ENCODE results near the gene LYRM9.
"Not testable (repeated sequence)": the region's sequence is repeated elsewhere in the genome, so short reads cannot be mapped to it uniquely, and the experiment has no call there.

LYRM9 gene

DNA sequence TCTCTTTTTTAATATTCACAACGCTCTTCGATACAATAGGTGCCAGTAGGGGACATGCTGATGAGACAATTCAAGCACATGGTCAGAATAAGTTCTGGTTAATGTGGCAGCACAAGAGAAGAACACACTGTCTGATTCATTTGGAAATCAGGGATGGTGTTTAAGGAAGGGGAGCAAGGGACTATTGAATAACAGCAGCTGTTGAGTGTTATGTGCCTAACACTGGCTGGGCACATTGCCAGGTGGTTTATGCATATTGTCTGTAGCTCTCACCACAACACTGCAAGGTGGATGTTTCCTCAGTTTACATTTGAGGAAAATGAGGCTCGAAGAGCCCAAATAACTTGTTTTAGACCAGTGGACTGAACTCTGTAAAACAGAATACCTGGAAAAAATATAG lies 44.2 kb downstream of the LYRM9 start:
- Mint-ChIP-seq H3K27me3 (ENCODE audit: low read depth) (peaks cover 3% of the 10 kb centered on the region), H3K9me3 (no peaks in the 10 kb centered on the region), H3K4me1 (peaks cover 25% of the 10 kb centered on the region), H3K36me3 (ENCODE audit: low read depth) (no peaks in the 10 kb centered on the region), H3K4me3 (no peak overlapping the region), H3K27ac (peak overlapping the region in 1 of 3 experiments; percentile 3)
- TF ChIP-seq, protein P1, sequence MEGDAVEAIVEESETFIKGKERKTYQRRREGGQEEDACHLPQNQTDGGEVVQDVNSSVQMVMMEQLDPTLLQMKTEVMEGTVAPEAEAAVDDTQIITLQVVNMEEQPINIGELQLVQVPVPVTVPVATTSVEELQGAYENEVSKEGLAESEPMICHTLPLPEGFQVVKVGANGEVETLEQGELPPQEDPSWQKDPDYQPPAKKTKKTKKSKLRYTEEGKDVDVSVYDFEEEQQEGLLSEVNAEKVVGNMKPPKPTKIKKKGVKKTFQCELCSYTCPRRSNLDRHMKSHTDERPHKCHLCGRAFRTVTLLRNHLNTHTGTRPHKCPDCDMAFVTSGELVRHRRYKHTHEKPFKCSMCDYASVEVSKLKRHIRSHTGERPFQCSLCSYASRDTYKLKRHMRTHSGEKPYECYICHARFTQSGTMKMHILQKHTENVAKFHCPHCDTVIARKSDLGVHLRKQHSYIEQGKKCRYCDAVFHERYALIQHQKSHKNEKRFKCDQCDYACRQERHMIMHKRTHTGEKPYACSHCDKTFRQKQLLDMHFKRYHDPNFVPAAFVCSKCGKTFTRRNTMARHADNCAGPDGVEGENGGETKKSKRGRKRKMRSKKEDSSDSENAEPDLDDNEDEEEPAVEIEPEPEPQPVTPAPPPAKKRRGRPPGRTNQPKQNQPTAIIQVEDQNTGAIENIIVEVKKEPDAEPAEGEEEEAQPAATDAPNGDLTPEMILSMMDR (IDR thresholded peaks at IDR 0.05; ENCODE audit: unreplicated experiment in 3 of 3), result no peak

DNA sequence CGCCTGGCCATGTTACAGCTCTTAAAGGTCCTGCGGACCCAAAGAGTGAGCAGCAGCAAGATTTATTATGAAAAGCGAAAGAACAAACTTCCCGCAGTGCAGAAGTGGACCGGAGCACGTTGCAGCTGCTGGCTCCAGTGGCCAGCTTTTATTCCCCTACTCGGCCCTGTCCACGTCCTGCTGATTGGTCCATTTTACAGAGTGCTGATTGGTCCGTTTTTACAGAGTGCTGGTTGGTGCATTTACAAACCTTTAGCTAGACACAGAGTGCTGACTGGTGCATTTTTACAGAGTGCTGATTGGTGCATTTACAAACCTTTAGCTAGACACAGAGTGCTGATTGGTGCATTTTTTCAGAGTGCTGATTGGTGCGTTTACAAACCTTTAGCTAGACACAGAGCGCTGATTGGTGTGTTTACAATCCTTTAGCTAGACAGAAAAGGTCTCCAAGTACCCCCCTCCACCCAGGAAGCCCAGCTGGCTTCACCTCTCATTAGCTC lies 46.3 kb downstream of the LYRM9 start:
- H3K27ac Mint-ChIP-seq; H3K4me3 Mint-ChIP-seq; H3K9me3 Mint-ChIP-seq; H3K27me3 Mint-ChIP-seq (ENCODE audit: low read depth); H3K36me3 Mint-ChIP-seq (ENCODE audit: low read depth): not testable (repeated sequence)
- H3K4me1 Mint-ChIP-seq, result peaks cover 25% of the 10 kb centered on the region

DNA sequence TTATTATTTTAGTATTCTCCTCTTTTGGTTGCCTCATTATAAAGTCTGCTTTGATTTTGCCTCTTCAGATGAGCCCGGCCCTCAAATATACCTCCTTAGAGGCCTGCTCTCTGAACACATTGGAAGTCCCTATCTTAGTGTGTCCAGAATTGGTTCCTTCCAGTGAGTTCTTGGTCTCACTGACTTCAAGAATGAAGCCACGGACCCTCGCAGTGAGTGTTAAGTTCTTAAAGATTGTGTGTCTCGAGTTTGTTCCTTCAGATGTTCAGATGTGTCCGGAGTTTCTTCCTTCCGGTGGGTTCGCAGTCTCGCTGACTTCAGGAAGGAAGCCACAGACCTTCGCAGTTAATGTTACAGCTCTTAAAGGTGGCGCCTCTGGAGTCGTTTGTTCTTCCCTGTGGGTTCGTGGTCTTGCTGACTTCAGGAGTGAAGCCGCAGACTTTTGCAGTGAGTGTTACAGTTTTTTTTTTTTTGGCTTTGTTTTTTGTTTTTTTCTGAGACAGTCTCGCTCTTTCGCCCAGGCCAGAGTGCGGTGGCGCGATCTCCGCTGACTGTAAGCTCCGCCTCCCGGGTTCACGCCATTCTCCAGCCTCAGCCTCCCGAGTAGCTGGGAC lies 47.0 kb downstream of the LYRM9 start:
- H3K9me3 Mint-ChIP-seq, result no peaks in the 10 kb centered on the region
- no peaks in the 10 kb centered on the region for H3K36me3 Mint-ChIP-seq (ENCODE audit: low read depth)
- H3K27me3 Mint-ChIP-seq (ENCODE audit: low read depth), result peaks cover 3% of the 10 kb centered on the region
- H3K4me3 Mint-ChIP-seq, result no peak overlapping the region
- peaks cover 28% of the 10 kb centered on the region for H3K4me1 Mint-ChIP-seq
- TF ChIP-seq, protein P1 (IDR thresholded peaks at IDR 0.05; ENCODE audit: unreplicated experiment in 3 of 3), result no peak
- no peak overlapping the region for H3K27ac Mint-ChIP-seq

DNA sequence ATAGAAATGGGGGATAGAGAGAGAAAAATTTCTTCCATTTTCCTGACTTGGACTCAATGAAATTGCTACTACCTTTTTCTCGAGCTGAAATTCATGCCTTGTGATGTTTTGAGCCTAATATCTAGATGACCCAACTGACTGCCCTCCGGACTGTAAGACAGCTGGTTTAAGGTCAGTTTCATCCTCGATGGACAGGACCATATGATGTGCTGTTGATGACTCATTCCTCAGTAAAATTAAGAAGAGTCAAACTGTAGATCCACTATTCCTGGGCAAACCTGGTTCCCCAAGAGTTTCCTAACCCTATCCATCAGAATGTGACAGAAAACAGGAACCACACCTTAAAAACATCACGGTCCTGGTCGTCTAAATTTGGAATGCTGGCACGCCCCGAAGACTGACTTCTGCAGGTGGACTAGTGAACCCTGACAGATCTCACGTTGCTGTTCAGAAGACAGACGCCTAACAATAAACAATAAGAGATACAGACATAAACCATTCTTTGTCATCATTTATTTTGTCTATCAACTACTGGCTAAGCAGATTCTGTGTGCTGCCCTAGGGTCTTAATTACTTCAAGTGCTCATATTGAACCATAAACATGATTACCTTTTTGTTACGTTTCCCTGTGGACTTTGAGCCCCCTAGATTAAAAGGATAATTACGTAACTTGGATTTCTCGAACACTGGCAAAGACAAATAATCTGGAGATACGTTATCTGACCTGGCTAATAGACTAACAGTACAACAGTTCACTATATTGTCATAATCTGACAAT lies 47.7 kb downstream of the LYRM9 start:
- Mint-ChIP-seq H3K4me3 (peak overlapping the region in 1 of 3 experiments; percentile 34), H3K9me3 (no peaks in the 10 kb centered on the region), H3K27ac (no peak overlapping the region), H3K27me3 (ENCODE audit: low read depth) (peaks cover 3% of the 10 kb centered on the region), H3K36me3 (ENCODE audit: low read depth) (no peaks in the 10 kb centered on the region), H3K4me1 (peaks cover 30% of the 10 kb centered on the region)
- TF ChIP-seq, protein P1 (IDR thresholded peaks at IDR 0.05; ENCODE audit: unreplicated experiment in 3 of 3), result no peak

DNA sequence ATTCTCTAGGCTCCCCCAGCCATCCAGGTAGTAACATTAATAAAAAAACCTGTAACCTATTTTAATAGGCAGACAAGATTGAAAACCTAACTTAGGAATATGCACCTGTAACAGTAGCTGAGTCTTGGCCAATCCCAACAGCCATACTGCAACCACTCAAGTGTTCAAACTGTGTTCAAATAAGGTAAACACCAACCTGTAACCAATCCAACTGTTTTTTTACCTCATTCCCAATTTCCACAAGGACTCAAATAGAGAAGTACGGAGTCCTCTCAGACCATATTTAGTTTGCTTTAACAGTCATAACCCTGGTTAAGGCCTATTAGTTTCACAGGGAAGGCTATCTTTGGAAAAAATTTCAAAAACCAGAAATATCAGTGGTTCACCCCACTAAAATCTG lies 52.5 kb downstream of the LYRM9 start:
- H3K27ac Mint-ChIP-seq, result no peak overlapping the region
- no peaks in the 10 kb centered on the region for H3K9me3 Mint-ChIP-seq
- TF ChIP-seq, protein P1 (IDR thresholded peaks at IDR 0.05; ENCODE audit: unreplicated experiment in 3 of 3), result no peak
- H3K36me3 Mint-ChIP-seq (ENCODE audit: low read depth), result no peaks in the 10 kb centered on the region
- H3K27me3 Mint-ChIP-seq (ENCODE audit: low read depth), result peaks cover 3% of the 10 kb centered on the region
- peaks cover 13% of the 10 kb centered on the region for H3K4me1 Mint-ChIP-seq
- H3K4me3 Mint-ChIP-seq, result no peak overlapping the region

DNA sequence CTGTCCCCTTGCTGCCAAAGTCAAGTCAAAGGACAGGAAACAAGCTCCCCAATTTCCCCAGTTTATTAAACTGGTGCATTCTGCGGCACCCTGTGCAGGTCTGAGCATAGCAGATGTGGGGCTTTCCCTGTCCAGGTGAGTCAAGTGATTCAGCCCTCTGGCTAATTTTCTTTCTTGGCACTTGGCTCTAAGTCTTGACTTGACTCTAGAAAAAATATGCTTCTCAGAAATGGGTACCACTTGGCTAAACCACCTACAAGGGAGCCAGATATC lies 52.8 kb downstream of the LYRM9 start:
- H3K27ac Mint-ChIP-seq; H3K9me3 Mint-ChIP-seq; H3K4me3 Mint-ChIP-seq; H3K27me3 Mint-ChIP-seq (ENCODE audit: low read depth); H3K36me3 Mint-ChIP-seq (ENCODE audit: low read depth); H3K4me1 Mint-ChIP-seq: not testable (repeated sequence)

DNA sequence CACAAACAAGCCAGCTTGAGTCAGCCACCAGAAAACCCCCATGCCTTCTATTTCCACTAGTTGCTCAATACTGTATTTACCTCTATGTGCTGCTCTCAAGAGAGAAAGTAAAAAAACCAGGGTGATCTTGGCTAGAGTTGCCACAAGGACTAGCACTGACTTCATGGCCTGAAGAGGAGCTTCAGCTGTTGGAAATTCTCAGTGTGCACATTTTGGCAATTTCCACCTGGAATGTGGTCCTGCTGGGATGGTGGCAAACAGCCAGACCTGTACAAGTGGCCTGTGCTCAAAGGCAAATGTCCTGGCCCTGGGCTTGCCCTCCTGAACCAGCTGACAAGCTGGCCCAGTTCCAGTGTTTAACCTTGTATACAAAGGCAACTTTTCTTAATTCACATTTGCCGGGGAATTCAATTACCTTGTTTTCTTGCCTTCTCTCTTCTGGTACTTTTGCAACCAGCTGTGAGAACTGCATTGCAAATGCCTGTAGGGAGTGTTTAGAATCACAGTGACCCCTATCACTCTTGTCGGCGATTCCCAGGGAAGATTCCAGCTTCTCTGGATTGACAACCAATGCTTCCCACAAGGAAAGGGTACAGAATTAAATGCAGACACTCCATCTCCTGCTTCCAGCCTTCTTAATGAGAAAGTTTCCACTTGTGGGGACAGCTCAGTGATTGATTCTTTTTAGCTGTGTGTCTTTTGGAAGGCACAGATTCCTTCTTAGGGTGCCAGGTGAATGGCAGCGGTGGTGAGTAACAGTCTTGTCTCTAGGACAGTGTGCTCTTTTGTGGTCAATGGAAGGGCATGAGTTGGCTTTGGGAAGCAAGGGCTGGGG lies 53.4 kb downstream of the LYRM9 start:
- H3K4me1 Mint-ChIP-seq; H3K27ac Mint-ChIP-seq; H3K27me3 Mint-ChIP-seq (ENCODE audit: low read depth): not testable (repeated sequence)

DNA sequence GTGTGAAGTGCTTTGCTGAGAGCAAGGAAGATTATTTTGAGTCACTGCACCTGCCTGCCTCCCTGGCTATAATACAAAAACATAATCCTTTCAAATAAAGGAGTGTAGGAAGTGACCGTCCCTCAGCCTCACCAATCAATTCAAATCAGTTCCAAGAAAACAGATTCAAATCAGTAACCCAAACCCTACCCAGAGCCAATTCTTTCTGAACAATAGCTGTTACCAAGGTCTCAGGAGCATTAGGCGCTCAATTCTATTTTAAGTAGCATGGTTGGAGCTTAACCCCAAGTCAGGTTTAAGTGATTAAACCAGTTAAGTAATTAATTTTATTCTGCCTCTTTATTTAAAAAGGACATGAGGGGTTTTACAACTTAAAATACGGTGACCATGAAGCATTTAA lies 54.6 kb downstream of the LYRM9 start:
- H3K27ac Mint-ChIP-seq; H3K36me3 Mint-ChIP-seq (ENCODE audit: low read depth); H3K9me3 Mint-ChIP-seq; H3K4me3 Mint-ChIP-seq; H3K4me1 Mint-ChIP-seq; H3K27me3 Mint-ChIP-seq (ENCODE audit: low read depth): not testable (repeated sequence)

More for the DNA sequence above, 53.4 kb downstream of the LYRM9 start:
- H3K9me3 Mint-ChIP-seq; H3K4me3 Mint-ChIP-seq; H3K36me3 Mint-ChIP-seq (ENCODE audit: low read depth): not testable (repeated sequence)

DNA sequence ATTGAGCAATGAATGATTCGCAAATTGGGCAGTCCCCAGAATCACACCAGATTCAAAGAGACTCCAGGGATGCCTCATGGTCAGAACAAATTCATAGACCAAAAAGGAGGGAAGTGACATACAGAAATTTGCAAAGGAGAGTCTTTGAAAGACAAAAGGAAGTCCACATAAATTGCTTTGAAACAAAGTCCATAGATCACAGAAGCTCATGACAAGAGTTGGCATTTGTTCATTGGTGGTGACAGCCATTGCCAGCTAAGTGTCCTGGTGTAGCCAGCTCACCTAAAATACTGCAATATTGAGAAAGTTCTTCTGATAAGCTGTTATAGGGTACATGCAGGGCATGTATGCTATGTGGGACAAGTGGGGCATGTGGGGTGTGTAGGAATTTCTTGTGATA lies 55.4 kb downstream of the LYRM9 start:
- not testable (repeated sequence) for H3K9me3 Mint-ChIP-seq; H3K27me3 Mint-ChIP-seq (ENCODE audit: low read depth); H3K27ac Mint-ChIP-seq; H3K36me3 Mint-ChIP-seq (ENCODE audit: low read depth); H3K4me1 Mint-ChIP-seq; H3K4me3 Mint-ChIP-seq
